ENCODE data around the gene CBFA2T3.
A peak's percentile ranks its signal among the peaks of the same experiment; 100 is the strongest.
"Not testable (repeated sequence)": the region's sequence is repeated elsewhere in the genome, so short reads cannot be mapped to it uniquely, and the experiment has no call there.

Gene CBFA2T3

GRCh38 chr16:88891083-88891482 lies 85.9 kb downstream of the CBFA2T3 start:
- no peak for TF ChIP-seq CTCF (IDR thresholded peaks at IDR 0.05; ENCODE audit: low read depth, low read length)
- DNase-seq (ENCODE audit: extremely low read depth, low read depth), result no peak

DNA sequence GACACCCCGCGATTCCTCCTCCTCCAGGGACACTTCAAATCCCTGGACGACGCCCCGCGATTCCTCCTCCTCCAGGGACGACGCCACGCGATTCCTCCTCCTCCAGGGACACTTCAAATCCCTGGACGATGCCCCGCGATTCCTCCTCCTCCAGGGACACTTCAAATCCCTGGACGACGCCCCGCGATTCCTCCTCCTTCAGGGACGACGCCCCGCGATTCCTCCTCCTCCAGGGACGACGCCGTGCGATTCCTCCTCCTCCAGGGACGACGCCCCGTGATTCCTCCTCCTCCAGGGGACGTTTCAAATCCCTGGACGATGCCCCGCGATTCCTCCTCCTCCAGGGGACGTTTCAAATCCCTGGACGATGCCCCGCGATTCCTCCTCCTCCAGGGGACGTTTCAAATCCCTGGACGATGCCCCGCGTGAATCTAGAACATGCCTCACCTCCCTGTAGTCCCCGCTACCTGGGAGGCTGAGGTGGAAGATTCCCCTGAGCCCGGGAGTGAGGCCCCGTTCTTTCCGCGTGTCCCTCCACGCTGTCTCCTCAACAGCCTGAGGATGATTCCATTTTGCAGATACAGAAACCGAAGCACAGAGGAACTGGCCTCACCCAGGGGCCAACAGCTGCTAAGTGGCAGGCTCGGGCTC lies 87.2 kb downstream of the CBFA2T3 start:
- not testable (repeated sequence) for DNase-seq (ENCODE audit: extremely low read depth, low read depth)

GRCh38 chr16:88888461-88889387 lies 88.3 kb downstream of the CBFA2T3 start:
- no peak for TF ChIP-seq CTCF (IDR thresholded peaks at IDR 0.05; ENCODE audit: low read depth, low read length)
- DNase-seq (ENCODE audit: extremely low read depth, low read depth), result no peak

DNA sequence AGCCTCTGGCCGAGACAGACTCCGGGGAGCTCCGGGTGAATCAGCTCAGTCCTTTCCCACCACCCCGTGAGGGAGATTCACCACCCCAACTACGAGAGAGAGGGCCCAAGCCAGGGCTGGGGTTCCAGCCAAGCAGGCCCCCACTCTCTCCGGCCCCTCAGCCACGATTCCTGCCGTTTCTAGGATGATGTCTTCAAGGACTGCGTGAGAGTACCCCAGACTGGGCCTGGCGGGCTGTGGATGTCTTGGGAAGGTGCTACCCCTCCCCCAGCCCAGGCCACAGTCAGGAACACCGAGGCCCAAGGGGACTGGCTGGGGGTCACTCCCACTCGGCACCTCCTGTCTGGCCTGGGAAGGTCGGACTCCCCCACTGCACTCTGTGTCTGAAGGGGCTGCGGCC lies 89.0 kb downstream of the CBFA2T3 start:
- DNase-seq (ENCODE audit: extremely low read depth, low read depth), result no peak
- TF ChIP-seq CTCF (IDR thresholded peaks at IDR 0.05; ENCODE audit: low read depth, low read length), result no peak

DNA sequence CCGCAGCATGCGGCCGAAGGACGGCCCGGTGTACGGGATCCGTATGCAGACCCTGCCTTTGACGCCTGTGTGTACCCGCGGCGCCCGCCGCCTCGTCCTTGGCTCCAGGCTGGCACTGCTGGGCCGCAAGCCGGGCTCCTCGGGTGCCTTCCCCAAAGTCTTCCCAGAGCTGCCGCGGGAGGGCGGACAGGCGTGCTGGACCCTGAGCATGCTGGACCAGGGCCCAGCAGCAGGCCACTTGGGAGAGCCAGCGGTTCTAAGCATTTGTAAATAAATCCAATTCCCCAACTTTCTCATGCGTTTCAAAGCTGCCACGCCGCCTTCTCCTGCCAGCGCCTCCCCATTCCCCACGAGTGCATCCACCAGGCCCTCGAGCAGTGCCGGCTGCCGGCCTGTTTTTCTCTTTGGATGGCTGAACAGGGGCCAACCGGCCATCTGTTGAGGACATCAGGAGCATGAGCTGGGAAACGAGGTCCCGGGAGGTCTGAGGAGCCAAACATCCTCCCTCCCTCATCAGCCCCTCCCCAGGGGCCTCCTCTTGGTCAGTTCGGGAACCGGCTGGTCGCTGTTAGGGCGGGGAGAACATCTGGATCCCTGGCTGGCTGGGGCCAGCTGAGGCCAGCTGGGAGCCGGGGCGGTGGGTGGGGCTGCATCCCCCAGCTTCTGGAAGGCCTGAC lies 90.0 kb downstream of the CBFA2T3 start:
- peak; percentile 51 for DNase-seq (ENCODE audit: extremely low read depth, low read depth)
- TF ChIP-seq CTCF (IDR thresholded peaks at IDR 0.05; ENCODE audit: low read depth, low read length), result peak; percentile 35

DNA sequence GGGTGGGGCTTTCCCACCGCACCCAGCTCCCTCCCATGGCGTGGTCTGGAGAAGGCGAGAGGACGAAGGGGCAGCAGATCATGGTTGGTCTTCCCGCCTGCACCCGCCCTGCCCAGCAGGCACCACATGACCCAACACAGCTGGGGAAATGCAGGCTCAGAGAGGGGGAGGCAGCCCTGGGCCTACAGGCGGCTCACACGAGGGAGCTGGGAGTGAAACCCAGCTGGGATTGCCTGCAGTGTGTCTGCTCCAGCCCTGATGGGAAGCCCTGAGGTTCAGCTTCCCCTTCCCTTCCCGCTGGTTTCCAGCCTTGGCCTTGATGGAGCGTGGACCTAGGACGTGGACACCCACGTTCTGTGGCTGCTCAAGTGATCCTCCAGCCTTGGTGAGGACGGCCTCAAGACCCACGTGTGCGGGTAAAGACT lies 90.6 kb downstream of the CBFA2T3 start:
- TF ChIP-seq CTCF (IDR thresholded peaks at IDR 0.05; ENCODE audit: low read depth, low read length), result no peak
- DNase-seq (ENCODE audit: extremely low read depth, low read depth), result no peak

DNA sequence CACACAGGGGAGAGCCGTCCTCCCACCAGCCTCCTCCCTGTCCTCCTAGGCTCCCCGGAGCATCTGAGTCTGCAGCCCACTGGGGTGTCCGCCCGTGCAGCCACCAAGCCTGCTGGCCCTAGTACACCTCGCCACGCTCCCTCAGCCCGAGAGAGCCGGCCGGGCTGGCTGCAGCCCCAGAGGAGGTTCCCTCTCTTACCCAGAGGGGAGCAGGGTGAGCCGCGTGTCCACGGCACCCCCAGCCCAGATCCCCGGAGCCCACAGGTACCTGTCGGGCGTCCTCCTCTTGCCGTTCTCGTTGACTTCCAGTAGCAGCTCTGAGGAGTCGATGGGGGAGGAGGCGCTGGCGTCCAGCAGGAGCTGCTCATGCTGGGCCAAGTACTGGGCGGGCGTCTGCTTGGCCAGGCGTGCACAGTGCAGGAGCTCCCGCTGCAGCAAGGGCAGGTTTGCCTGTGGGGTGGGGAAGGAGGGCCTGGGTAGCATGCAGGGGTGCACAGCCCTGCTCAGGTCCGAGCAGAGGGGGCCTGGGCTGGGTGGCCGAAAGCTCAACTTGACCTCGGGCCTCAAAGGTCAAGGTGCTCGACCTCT lies 91.2 kb downstream of the CBFA2T3 start:
- TF ChIP-seq CTCF (IDR thresholded peaks at IDR 0.05; ENCODE audit: low read depth, low read length), result no peak
- no peak for DNase-seq (ENCODE audit: extremely low read depth, low read depth)

Measured in AG09319 (cell line).